OCI-M2 (cell line): ENCODE data around the gene FLOT1.

ENCODE experiments used
- DNase-seq: peaks from one replicate; lab custom pipeline; 2025; ENCODE audit not compliant: unreplicated experiment; lab: John Stamatoyannopoulos, UW

FLOT1 gene

GRCh38 chr6:30742316-30743098, at the start of gene FLOT1:
Gene FLOT1 (minus strand): TSS chr6:30742687. CDS start chr6:30742189, 498 bp downstream.
- DNase-seq, result peak; percentile 54

GRCh38 chr6:30790724-30791383, 48.4 kb upstream of the FLOT1 start:
- DNase-seq, result no peak

- no peak for DNase-seq
Observed at GRCh38 chr6:30789606-30790005, 47.1 kb upstream of the FLOT1 start.

GRCh38 chr6:30787954-30788353, 45.5 kb upstream of the FLOT1 start:
- DNase-seq, result no peak

GRCh38 chr6:30782425-30783014, 40.0 kb upstream of the FLOT1 start:
- DNase-seq, result no peak

- no peak for DNase-seq
Observed at GRCh38 chr6:30781743-30782424, 39.4 kb upstream of the FLOT1 start.

- no peak for DNase-seq
Observed at GRCh38 chr6:30781395-30781742, 38.9 kb upstream of the FLOT1 start.

GRCh38 chr6:30780642-30780920, 38.1 kb upstream of the FLOT1 start:
- DNase-seq, result no peak

- DNase-seq, result no peak
Observed at GRCh38 chr6:30779850-30780641, 37.6 kb upstream of the FLOT1 start.

- DNase-seq, result no peak
Observed at GRCh38 chr6:30778001-30778635, 35.6 kb upstream of the FLOT1 start.

- DNase-seq, result no peak
Observed at GRCh38 chr6:30777155-30777485, 34.6 kb upstream of the FLOT1 start.

- no peak for DNase-seq
Observed at GRCh38 chr6:30776390-30777154, 34.1 kb upstream of the FLOT1 start.

GRCh38 chr6:30775104-30775503, 32.6 kb upstream of the FLOT1 start:
- no peak for DNase-seq

GRCh38 chr6:30774701-30775100, 32.2 kb upstream of the FLOT1 start:
- no peak for DNase-seq

- DNase-seq, result no peak
Observed at GRCh38 chr6:30770592-30770991, 28.1 kb upstream of the FLOT1 start.

- DNase-seq, result no peak
Observed at GRCh38 chr6:30769853-30770524, 27.5 kb upstream of the FLOT1 start.

GRCh38 chr6:30769088-30769852, 26.8 kb upstream of the FLOT1 start:
- no peak for DNase-seq

GRCh38 chr6:30768634-30769087, 26.2 kb upstream of the FLOT1 start:
- DNase-seq, result no peak

- DNase-seq, result no peak
Observed at GRCh38 chr6:30767944-30768301, 25.4 kb upstream of the FLOT1 start.
